ENCODE measurements around the gene PLA2G4E.

DNA sequence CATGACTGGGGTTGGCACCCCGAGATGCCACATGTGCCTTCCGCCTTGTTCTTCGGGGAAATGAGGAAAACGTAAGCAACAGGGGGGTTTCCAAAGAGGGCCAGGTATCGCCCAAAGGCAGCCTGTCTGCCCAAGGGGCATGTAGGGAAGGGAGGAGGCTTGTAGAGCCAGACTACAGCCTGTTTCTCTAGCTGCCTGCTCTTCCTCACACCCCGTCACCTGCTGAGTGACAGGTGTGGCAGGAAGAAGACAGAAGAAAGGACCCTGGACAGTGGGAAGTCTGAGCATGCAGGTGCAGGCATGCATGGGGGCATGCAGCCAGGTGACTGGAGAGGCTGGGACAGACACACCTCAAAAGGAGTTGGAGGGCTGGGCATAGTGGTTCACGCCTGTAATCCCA lies 9.8 kb downstream of the PLA2G4E start:
- TF ChIP-seq, protein P1, sequence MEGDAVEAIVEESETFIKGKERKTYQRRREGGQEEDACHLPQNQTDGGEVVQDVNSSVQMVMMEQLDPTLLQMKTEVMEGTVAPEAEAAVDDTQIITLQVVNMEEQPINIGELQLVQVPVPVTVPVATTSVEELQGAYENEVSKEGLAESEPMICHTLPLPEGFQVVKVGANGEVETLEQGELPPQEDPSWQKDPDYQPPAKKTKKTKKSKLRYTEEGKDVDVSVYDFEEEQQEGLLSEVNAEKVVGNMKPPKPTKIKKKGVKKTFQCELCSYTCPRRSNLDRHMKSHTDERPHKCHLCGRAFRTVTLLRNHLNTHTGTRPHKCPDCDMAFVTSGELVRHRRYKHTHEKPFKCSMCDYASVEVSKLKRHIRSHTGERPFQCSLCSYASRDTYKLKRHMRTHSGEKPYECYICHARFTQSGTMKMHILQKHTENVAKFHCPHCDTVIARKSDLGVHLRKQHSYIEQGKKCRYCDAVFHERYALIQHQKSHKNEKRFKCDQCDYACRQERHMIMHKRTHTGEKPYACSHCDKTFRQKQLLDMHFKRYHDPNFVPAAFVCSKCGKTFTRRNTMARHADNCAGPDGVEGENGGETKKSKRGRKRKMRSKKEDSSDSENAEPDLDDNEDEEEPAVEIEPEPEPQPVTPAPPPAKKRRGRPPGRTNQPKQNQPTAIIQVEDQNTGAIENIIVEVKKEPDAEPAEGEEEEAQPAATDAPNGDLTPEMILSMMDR (IDR thresholded peaks at IDR 0.05; ENCODE audit: low read length) = no peak
- no peak for TF ChIP-seq EZH2 (IDR thresholded peaks at IDR 0.05; ENCODE audit: borderline replicate concordance, low read length)
